ENCODE data around the gene ATP6V1E1.

ATP6V1E1 gene

DNA sequence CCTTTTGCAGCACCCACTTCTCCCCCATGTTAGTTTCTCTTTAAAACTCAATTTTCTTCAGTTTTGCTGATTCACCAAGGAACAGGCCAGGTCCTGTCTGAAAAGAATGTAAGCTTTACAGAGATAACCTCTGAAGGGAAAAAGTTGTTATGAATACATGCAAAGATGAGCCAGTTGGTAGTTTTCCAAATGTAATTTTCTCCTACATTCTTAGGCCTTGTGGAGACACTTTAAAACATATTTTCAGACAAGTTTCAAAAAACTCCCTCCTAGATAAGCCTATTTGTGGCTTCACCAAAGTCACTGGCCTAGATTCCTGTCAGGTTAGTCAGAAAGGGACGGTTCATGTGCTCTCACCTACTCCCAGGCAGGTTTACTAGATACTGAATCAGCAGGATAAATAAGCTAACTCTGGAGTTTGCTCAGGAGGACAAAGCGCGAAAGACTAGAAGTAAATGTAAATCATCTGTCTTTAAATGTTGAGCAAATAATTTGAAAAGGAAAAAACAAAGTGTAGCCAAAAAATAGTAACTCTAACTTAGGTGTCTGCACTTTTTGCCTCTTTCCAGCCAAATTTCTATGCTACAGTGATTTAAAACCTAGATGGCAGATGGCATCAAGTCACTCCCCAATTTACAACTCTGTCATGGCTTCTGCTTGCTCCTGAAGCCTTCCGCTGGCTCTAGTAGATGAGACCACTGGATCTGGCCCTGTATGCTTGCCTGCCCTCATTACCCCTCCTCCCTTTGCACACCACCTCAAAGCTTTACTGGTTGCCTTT, 4.9 kb upstream of the ATP6V1E1 start:
- H3K9ac ChIP-seq (ENCODE audit: low read length), result peak overlapping the region; percentile 67
- DNase-seq (ENCODE audit: low read depth), result peak; percentile 48
- no peaks in the 10 kb centered on the region for H3K9me3 ChIP-seq (ENCODE audit: control insufficient read depth, low read length)
- no peaks in the 10 kb centered on the region for H3K36me3 ChIP-seq (ENCODE audit: control insufficient read depth, insufficient read depth, low read length, severe bottlenecking)
- H3K4me1 ChIP-seq (ENCODE audit: control insufficient read depth, insufficient read depth, low read length), result peaks cover 29% of the 10 kb centered on the region
- no peaks in the 10 kb centered on the region for H3K27me3 ChIP-seq (replicated peaks; ENCODE audit: control insufficient read depth, insufficient read depth, low read length)
- no peak overlapping the region for H3K4me3 ChIP-seq (ENCODE audit: low read length)

DNA sequence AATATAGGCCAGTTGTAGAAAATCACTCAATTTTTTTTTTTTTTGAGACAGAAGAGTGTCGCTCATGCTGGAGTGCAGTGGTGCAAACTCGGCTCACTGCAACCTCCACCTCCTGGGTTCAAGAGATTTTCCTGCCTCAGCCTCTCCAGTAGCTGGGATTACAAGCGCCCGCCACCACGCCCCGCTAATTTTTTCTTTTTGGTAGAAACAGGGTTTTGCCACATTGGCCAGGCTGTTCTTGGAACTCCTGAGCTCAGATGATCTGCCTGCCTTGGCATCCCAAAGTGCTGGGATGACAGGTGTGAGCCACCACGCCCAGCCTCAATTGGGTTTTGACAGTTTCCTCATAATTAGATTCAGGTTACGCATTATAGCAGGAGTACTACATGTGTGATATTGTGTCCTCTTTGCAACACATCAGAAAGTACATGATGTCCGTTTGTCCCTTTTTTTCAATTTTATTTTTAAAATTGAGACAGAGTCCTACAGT, 2.6 kb upstream of the ATP6V1E1 start:
- H3K9me3 ChIP-seq (ENCODE audit: control insufficient read depth, low read length), result no peaks in the 10 kb centered on the region
- no peaks in the 10 kb centered on the region for H3K36me3 ChIP-seq (ENCODE audit: control insufficient read depth, insufficient read depth, low read length, severe bottlenecking)
- no peak overlapping the region for H3K4me3 ChIP-seq (ENCODE audit: low read length)
- H3K9ac ChIP-seq (ENCODE audit: low read length), result no peak overlapping the region
- no peaks in the 10 kb centered on the region for H3K27me3 ChIP-seq (replicated peaks; ENCODE audit: control insufficient read depth, insufficient read depth, low read length)
- DNase-seq (ENCODE audit: low read depth), result no peak
- H3K4me1 ChIP-seq (ENCODE audit: control insufficient read depth, insufficient read depth, low read length), result peaks cover 28% of the 10 kb centered on the region

DNA sequence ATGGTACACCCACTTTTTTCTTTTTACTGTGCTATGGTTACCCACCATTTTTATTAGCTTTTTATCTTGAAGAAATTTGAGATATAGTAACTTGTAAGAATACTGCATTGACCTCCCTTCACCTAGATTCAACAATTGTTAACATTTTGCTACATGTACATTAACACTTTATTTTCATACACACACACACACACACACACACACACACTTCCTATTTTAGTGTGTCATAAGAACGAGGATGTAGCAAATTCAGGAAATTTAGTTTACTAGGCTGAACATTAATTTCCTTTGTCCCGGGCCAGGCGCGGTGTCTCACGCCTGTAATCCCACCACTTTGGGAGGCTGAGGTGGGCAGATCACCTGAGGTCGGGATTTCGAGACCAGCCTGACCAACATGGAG, 1.1 kb upstream of the ATP6V1E1 start:
- DNase-seq (ENCODE audit: low read depth), result no peak
- Histone ChIP-seq H3K27me3 (replicated peaks; ENCODE audit: control insufficient read depth, insufficient read depth, low read length) (no peaks in the 10 kb centered on the region), H3K9ac (ENCODE audit: low read length) (peak overlapping the region; percentile 100), H3K4me1 (ENCODE audit: control insufficient read depth, insufficient read depth, low read length) (peaks cover 32% of the 10 kb centered on the region), H3K4me3 (ENCODE audit: low read length) (peak overlapping the region; percentile 98), H3K36me3 (ENCODE audit: control insufficient read depth, insufficient read depth, low read length, severe bottlenecking) (no peaks in the 10 kb centered on the region), H3K9me3 (ENCODE audit: control insufficient read depth, low read length) (no peaks in the 10 kb centered on the region)

DNA sequence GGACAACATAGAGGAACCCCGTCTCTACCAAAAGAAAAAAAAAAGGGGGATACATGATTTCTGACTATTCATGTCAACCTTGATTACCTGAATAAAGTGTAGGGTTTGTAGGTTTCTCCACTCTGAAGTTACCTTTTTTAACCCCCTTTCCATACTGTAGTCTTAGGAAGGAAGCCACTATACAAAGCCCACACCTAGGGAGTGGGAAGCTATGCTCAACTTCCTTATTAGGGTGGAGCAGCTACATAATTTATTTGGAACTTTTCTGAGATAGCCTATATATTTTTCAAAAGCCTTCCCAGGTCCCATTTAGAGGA, 582 bp upstream of the ATP6V1E1 start:
- Histone ChIP-seq H3K9me3 (ENCODE audit: control insufficient read depth, low read length) (no peaks in the 10 kb centered on the region), H3K4me3 (ENCODE audit: low read length) (peak overlapping the region; percentile 98), H3K4me1 (ENCODE audit: control insufficient read depth, insufficient read depth, low read length) (peaks cover 32% of the 10 kb centered on the region), H3K36me3 (ENCODE audit: control insufficient read depth, insufficient read depth, low read length, severe bottlenecking) (peaks cover 4% of the 10 kb centered on the region), H3K27me3 (replicated peaks; ENCODE audit: control insufficient read depth, insufficient read depth, low read length) (no peaks in the 10 kb centered on the region), H3K9ac (ENCODE audit: low read length) (peak overlapping the region; percentile 100)
- no peak for DNase-seq (ENCODE audit: low read depth)

DNA sequence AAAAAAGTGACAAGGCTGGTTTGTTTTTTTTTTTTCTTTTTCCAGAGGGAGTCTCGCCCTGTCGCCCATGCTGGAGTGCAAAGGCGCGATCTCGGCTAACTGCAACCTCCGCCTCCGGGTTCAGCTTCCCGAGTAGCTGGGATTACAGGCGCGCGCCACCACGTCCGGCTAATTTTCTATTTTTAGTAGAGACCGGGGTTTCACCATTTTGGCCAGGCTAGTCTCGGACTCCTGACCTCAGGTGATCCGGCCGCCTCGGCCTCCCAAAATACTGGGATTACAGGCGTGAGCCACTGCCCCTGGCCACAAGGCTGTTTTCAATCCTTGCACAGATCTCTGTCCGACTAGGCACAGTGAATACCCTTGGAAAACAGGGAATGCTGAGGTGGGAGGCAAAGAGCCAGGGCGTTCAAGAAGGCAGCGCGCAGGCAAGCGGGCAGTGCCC, 566 bp downstream of the ATP6V1E1 start:
- Histone ChIP-seq H3K9ac (ENCODE audit: low read length) (peak overlapping the region; percentile 100), H3K36me3 (ENCODE audit: control insufficient read depth, insufficient read depth, low read length, severe bottlenecking) (peaks cover 12% of the 10 kb centered on the region), H3K9me3 (ENCODE audit: control insufficient read depth, low read length) (no peaks in the 10 kb centered on the region), H3K27me3 (replicated peaks; ENCODE audit: control insufficient read depth, insufficient read depth, low read length) (no peaks in the 10 kb centered on the region), H3K4me1 (ENCODE audit: control insufficient read depth, insufficient read depth, low read length) (peaks cover 22% of the 10 kb centered on the region), H3K4me3 (ENCODE audit: low read length) (peak overlapping the region; percentile 98)
- peak; percentile 25 for DNase-seq (ENCODE audit: low read depth)

DNA sequence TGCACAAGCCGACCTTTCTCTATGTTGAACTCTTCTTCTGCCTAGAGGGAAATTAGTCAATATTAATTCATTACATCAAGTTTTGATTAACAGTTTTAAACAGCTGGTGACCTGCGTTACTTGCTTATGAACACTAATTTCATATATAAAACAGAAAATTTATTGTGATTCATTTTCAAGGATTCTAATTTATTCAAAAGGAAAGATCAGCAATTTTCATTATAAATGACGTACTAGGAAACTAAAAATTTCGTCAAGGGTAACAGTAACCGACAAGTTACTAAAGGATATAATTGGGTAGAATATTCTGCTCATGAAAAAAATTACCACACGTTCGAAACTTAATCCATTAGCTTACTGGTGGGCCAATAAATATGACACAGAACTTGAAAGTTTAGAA, 15.3 kb downstream of the ATP6V1E1 start:
- H3K27me3 ChIP-seq (replicated peaks; ENCODE audit: control insufficient read depth, insufficient read depth, low read length), result no peaks in the 10 kb centered on the region
- no peak overlapping the region for H3K9ac ChIP-seq (ENCODE audit: low read length)
- H3K4me3 ChIP-seq (ENCODE audit: low read length), result no peak overlapping the region
- no peaks in the 10 kb centered on the region for H3K9me3 ChIP-seq (ENCODE audit: control insufficient read depth, low read length)
- DNase-seq (ENCODE audit: low read depth), result no peak
- peaks cover 61% of the 10 kb centered on the region for H3K36me3 ChIP-seq (ENCODE audit: control insufficient read depth, insufficient read depth, low read length, severe bottlenecking)
- peaks cover 4% of the 10 kb centered on the region for H3K4me1 ChIP-seq (ENCODE audit: control insufficient read depth, insufficient read depth, low read length)

DNA sequence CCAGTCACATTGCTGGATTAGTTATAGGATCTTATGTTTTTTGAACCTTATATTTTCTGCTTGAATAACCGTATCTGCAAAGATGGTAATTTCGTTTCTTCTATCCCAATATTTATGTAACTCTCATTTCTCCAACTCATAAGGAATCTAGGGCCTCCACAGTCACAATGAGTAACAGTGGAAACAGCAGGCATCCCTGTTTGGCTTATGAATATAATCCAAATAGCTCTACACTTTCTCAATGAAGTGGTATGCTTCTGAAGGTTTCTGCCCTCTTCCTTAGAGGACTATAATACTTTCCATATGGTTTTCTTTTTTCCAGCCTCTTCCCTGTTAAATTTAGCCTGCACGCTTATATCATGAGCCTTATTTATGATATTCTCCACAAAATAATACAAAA, 16.5 kb downstream of the ATP6V1E1 start:
- Histone ChIP-seq H3K36me3 (ENCODE audit: control insufficient read depth, insufficient read depth, low read length, severe bottlenecking) (peaks cover 59% of the 10 kb centered on the region), H3K4me1 (ENCODE audit: control insufficient read depth, insufficient read depth, low read length) (peaks cover 4% of the 10 kb centered on the region), H3K27me3 (replicated peaks; ENCODE audit: control insufficient read depth, insufficient read depth, low read length) (no peaks in the 10 kb centered on the region), H3K9me3 (ENCODE audit: control insufficient read depth, low read length) (no peaks in the 10 kb centered on the region), H3K9ac (ENCODE audit: low read length) (no peak overlapping the region), H3K4me3 (ENCODE audit: low read length) (no peak overlapping the region)
- DNase-seq (ENCODE audit: low read depth), result peak; percentile 53

DNA sequence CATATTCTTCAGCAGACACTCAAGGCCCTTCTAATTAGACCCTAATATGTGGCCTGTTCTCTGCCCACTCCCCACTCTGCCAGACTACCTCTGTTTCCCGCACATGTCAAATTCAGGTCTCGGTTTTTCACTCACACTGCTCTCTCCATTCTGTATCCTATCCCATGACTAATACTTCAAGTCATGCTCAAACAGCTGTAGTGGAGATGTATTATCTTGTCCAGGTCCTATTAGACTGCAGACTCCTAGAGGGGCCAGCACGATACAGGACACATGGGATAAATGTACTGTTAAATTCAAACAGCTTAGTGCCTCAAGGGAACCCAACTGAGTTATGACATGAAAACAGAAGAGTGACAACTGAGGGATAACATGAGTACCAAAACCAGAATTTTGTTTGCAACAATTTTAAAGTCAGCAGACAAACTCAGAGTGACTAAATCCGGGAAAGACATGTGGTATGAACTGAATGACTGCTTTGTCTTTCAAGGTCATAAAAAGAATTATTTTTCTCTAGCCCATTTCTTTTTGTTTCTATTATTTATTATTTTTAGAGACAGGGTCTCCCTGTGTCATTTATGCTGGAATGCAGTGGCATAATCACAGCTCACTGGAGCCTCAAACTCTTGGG, 20.5 kb downstream of the ATP6V1E1 start:
- peaks cover 4% of the 10 kb centered on the region for H3K4me1 ChIP-seq (ENCODE audit: control insufficient read depth, insufficient read depth, low read length)
- peaks cover 79% of the 10 kb centered on the region for H3K36me3 ChIP-seq (ENCODE audit: control insufficient read depth, insufficient read depth, low read length, severe bottlenecking)
- H3K9me3 ChIP-seq (ENCODE audit: control insufficient read depth, low read length), result no peaks in the 10 kb centered on the region
- no peak overlapping the region for H3K9ac ChIP-seq (ENCODE audit: low read length)
- DNase-seq (ENCODE audit: low read depth), result no peak
- H3K27me3 ChIP-seq (replicated peaks; ENCODE audit: control insufficient read depth, insufficient read depth, low read length), result no peaks in the 10 kb centered on the region
- no peak overlapping the region for H3K4me3 ChIP-seq (ENCODE audit: low read length)

DNA sequence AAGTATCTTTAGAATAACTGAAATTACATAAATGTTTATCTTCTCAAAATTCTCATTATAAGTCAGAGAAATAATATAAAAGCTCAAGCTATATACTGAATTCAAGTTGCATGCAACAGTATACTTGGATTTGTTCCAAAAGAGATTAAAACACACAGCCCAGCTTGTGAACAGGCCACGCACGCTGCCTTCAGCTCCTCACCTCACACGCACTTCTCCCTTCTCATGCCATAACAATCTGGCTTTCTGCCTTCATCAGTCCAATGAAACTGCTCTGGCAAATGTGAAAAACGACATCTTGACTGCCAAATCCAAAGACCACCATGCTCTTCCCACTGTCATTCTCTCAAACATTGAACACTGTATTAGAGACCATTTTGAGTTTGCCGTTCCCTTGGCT, 22.1 kb downstream of the ATP6V1E1 start:
- H3K4me3 ChIP-seq (ENCODE audit: low read length), result no peak overlapping the region
- no peaks in the 10 kb centered on the region for H3K27me3 ChIP-seq (replicated peaks; ENCODE audit: control insufficient read depth, insufficient read depth, low read length)
- peaks cover 4% of the 10 kb centered on the region for H3K4me1 ChIP-seq (ENCODE audit: control insufficient read depth, insufficient read depth, low read length)
- no peaks in the 10 kb centered on the region for H3K9me3 ChIP-seq (ENCODE audit: control insufficient read depth, low read length)
- peaks cover 64% of the 10 kb centered on the region for H3K36me3 ChIP-seq (ENCODE audit: control insufficient read depth, insufficient read depth, low read length, severe bottlenecking)
- DNase-seq (ENCODE audit: low read depth), result peak; percentile 43
- no peak overlapping the region for H3K9ac ChIP-seq (ENCODE audit: low read length)

DNA sequence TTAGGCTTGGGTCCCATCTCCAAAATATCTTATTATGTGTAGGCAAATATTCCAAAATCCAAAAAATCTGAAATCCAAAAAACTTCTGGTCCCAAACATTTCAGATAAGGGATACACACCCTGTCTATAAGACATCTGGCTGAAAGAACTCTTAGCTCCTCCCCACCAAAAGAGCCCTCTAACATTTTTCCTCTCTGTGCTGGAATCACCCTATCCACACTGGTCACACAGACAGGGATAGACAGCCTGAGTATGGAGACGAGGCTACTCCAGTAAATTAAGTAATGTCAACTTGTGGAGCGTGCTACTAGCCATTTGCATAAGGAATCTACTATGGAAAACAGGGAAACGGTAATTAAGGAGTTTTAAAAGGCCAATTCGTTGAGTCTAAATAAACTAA, 24.9 kb downstream of the ATP6V1E1 start:
- Histone ChIP-seq H3K36me3 (ENCODE audit: control insufficient read depth, insufficient read depth, low read length, severe bottlenecking) (peaks cover 67% of the 10 kb centered on the region), H3K4me1 (ENCODE audit: control insufficient read depth, insufficient read depth, low read length) (no peaks in the 10 kb centered on the region), H3K4me3 (ENCODE audit: low read length) (no peak overlapping the region), H3K9me3 (ENCODE audit: control insufficient read depth, low read length) (no peaks in the 10 kb centered on the region), H3K27me3 (replicated peaks; ENCODE audit: control insufficient read depth, insufficient read depth, low read length) (no peaks in the 10 kb centered on the region), H3K9ac (ENCODE audit: low read length) (no peak overlapping the region)
- no peak for DNase-seq (ENCODE audit: low read depth)

DNA sequence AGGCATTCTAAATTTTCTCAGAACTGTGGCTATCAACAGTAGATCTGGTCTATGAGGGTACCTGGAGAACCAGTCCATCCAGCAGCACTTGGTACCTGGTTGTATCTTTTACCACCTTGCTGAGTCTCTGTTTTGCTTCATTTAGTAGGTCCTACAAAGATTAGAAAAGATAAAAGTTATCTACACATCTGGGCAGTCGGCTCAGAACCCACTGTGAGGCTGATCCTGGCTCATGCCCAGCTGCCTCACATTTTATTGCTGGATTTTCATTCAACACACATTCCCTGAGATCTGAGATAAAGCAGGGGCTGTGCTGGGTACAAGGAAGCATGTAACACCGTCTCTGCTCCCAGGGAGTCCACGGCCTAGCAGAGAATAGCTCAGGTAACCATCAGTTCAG, 27.5 kb downstream of the ATP6V1E1 start:
- H3K27me3 ChIP-seq (replicated peaks; ENCODE audit: control insufficient read depth, insufficient read depth, low read length), result no peaks in the 10 kb centered on the region
- H3K9me3 ChIP-seq (ENCODE audit: control insufficient read depth, low read length), result no peaks in the 10 kb centered on the region
- peaks cover 73% of the 10 kb centered on the region for H3K36me3 ChIP-seq (ENCODE audit: control insufficient read depth, insufficient read depth, low read length, severe bottlenecking)
- no peaks in the 10 kb centered on the region for H3K4me1 ChIP-seq (ENCODE audit: control insufficient read depth, insufficient read depth, low read length)
- no peak for DNase-seq (ENCODE audit: low read depth)
- H3K9ac ChIP-seq (ENCODE audit: low read length), result no peak overlapping the region
- H3K4me3 ChIP-seq (ENCODE audit: low read length), result no peak overlapping the region

All from adipocyte (in vitro differentiated cells).